BLaER1 treated with 17β-estradiol and CSF1 and Interleukin-3, amounts not matched to agents 10 nM and 100 nM (cell line): ENCODE measurements around the gene STIM1.

Experiments
- H3K27ac ChIP-seq, 11 experiments: shearing (Covaris generic); formaldehyde crosslinking; 2 replicates each; pipeline ENCODE4 v1.8.1; 2022
- H3K27me3 ChIP-seq, 11 experiments: shearing (Covaris generic); formaldehyde crosslinking; 2 replicates each; pipeline ENCODE4 v1.8.1; 2022
- H3K36me3 ChIP-seq, 11 experiments: shearing (Covaris generic); formaldehyde crosslinking; 2 replicates each; pipeline ENCODE4 v1.8.1; 2022
- H3K4me1 ChIP-seq, 10 experiments: shearing (Covaris generic); formaldehyde crosslinking; 2 replicates each; pipeline ENCODE4 v1.8.1; 2022
- H3K4me2 ChIP-seq, 11 experiments: shearing (Covaris generic); formaldehyde crosslinking; 2 replicates each; pipeline ENCODE4 v1.8.1; 2022
- H3K4me3 ChIP-seq, 10 experiments: shearing (Covaris generic); formaldehyde crosslinking; 2 replicates each; pipeline ENCODE4 v1.8.1; 2022
- H3K9ac ChIP-seq, 11 experiments: shearing (Covaris generic); formaldehyde crosslinking; 2 replicates each; pipeline ENCODE4 v1.8.1; 2022
- H3K9me3 ChIP-seq, 11 experiments: shearing (Covaris generic); formaldehyde crosslinking; replicated peaks in 1 of 11; 2 replicates each; pipeline ENCODE4 v1.8.1; 2022
- H4K20me1 ChIP-seq, 11 experiments: shearing (Covaris generic); formaldehyde crosslinking; 2 replicates each; pipeline ENCODE4 v1.8.1; 2022
- Cebpa-rat ChIP-seq, 11 experiments: shearing (Covaris generic); IDR thresholded peaks; 2 replicates each; pipeline ENCODE4 v1.8.1; 2022

STIM1 gene

DNA sequence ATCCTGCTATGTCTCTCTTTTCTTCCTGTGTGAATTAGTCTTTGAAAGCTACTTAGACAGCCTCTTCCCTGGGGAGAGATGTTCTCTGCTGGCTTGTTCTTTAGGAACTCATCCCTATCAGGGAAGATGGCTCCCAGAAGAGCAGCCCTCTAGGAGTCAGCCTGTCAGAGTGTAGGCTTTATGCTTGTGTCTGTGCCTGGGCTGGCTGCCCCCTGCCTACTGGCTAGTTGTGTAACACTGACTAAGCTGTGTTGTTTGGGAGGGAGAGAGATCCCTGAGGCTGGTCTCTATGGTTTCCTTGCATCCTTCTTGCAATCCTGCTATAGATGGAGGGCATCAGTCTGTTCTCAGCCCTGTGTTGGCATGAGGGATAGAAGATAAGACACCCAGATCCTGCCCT, 112.2 kb downstream of the STIM1 start:
- no peak overlapping the region for H3K4me2 ChIP-seq
- peaks cover 0 to 10% (median 0%) of the 10 kb centered on the region in 11 experiments; a peak in 2 of 22 replicates for H3K9me3 ChIP-seq
- H3K36me3 ChIP-seq: peaks cover 5 to 58% (median 24%) of the 10 kb centered on the region in 11 experiments; a peak in 19 of 22 replicates
- no peak for TF ChIP-seq Cebpa-rat (IDR thresholded peaks at IDR 0.05)
- H3K4me3 ChIP-seq: no peak overlapping the region
- no peaks in the 10 kb centered on the region for H3K27me3 ChIP-seq
- no peak overlapping the region for H3K9ac ChIP-seq
- no peak overlapping the region for H3K27ac ChIP-seq
- H3K4me1 ChIP-seq: no peaks in the 10 kb centered on the region
- peaks cover 0 to 32% (median 0%) of the 10 kb centered on the region in 11 experiments; a peak in 5 of 22 replicates for H4K20me1 ChIP-seq

- H3K4me2 ChIP-seq: no peak overlapping the region
- no peak overlapping the region for H3K27ac ChIP-seq
- no peaks in the 10 kb centered on the region for H3K4me1 ChIP-seq
- H3K9me3 ChIP-seq: peaks cover 0 to 10% (median 0%) of the 10 kb centered on the region in 11 experiments; a peak in 2 of 22 replicates
- H4K20me1 ChIP-seq: peaks cover 0 to 23% (median 0%) of the 10 kb centered on the region in 11 experiments; a peak in 5 of 22 replicates
- H3K9ac ChIP-seq: no peak overlapping the region
- no peaks in the 10 kb centered on the region for H3K27me3 ChIP-seq
- H3K4me3 ChIP-seq: no peak overlapping the region
- H3K36me3 ChIP-seq: peaks cover 5 to 68% (median 24%) of the 10 kb centered on the region in 11 experiments; a peak in 19 of 22 replicates
- no peak for TF ChIP-seq Cebpa-rat (IDR thresholded peaks at IDR 0.05)
These were observed 113.7 kb downstream of the STIM1 start for GRCh38 chr11:3969200-3969599.

- Histone ChIP-seq H3K27me3 (no peaks in the 10 kb centered on the region), H3K4me2 (no peak overlapping the region), H3K4me3 (no peak overlapping the region), H3K4me1 (no peaks in the 10 kb centered on the region), H3K9ac (no peak overlapping the region), H3K9me3 (peaks cover 0 to 6% (median 0%) of the 10 kb centered on the region in 11 experiments; a peak in 2 of 22 replicates), H3K27ac (no peak overlapping the region), H3K36me3 (peaks cover 5 to 67% (median 24%) of the 10 kb centered on the region in 11 experiments; a peak in 19 of 22 replicates), H4K20me1 (peaks cover 0 to 25% (median 0%) of the 10 kb centered on the region in 11 experiments; a peak in 5 of 22 replicates)
- TF ChIP-seq Cebpa-rat (IDR thresholded peaks at IDR 0.05): no peak
These were observed 114.1 kb downstream of the STIM1 start for GRCh38 chr11:3969613-3970012.

GRCh38 chr11:3970108-3970507, 114.6 kb downstream of the STIM1 start:
- Histone ChIP-seq H4K20me1 (peaks cover 0 to 28% (median 0%) of the 10 kb centered on the region in 11 experiments; a peak in 5 of 22 replicates), H3K36me3 (peaks cover 5 to 63% (median 24%) of the 10 kb centered on the region in 11 experiments; a peak in 19 of 22 replicates), H3K4me2 (no peak overlapping the region), H3K9me3 (peaks cover 0 to 6% (median 0%) of the 10 kb centered on the region in 11 experiments; a peak in 1 of 22 replicates), H3K27ac (no peak overlapping the region), H3K4me3 (no peak overlapping the region), H3K4me1 (peaks cover 0 to 4% (median 0%) of the 10 kb centered on the region in 10 experiments; a peak in 2 of 20 replicates), H3K9ac (no peak overlapping the region), H3K27me3 (no peaks in the 10 kb centered on the region)
- TF ChIP-seq Cebpa-rat (IDR thresholded peaks at IDR 0.05): no peak

DNA sequence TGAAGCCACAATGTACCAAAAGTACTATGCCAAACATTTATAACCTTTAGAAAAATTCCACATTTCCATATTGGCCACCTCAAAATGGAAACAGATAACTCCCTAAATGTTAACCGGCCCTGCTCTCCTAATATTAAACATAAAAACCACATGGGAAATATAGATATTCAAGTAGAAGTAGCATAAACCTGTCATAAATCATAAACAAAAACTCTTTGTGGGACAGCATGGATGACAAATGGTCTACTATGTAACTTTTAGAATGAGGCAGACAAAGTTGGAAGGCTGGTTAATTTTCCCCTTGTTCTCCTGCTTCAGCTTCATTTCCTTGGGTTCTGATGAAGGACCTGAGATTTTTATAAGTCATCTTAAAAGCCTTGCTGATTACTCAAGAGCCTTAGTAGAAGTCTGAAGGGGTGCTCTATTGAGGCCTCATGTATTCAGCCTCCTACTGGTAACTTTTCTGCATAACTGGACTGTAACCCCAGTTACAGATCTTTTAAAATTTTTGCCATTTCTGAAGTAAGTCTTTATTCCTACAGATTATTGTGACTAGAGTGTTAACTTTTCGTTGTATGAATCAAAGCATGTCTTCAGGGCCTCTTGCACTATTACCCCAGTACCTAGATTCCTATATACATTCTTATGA, 116.4 kb downstream of the STIM1 start:
- H3K4me3 ChIP-seq: no peak overlapping the region
- peaks cover 0 to 29% (median 0%) of the 10 kb centered on the region in 11 experiments; a peak in 6 of 22 replicates for H4K20me1 ChIP-seq
- H3K27ac ChIP-seq: no peak overlapping the region
- no peak overlapping the region for H3K9ac ChIP-seq
- TF ChIP-seq Cebpa-rat (IDR thresholded peaks at IDR 0.05): no peak
- H3K4me1 ChIP-seq: peaks cover 0 to 11% (median 0%) of the 10 kb centered on the region in 10 experiments; a peak in 2 of 20 replicates
- H3K9me3 ChIP-seq: peaks cover 0 to 6% (median 0%) of the 10 kb centered on the region in 11 experiments; a peak in 1 of 22 replicates
- H3K4me2 ChIP-seq: no peak overlapping the region
- peaks cover 5 to 54% (median 24%) of the 10 kb centered on the region in 11 experiments; a peak in 19 of 22 replicates for H3K36me3 ChIP-seq
- H3K27me3 ChIP-seq: no peaks in the 10 kb centered on the region

- TF ChIP-seq Cebpa-rat (IDR thresholded peaks at IDR 0.05): no peak
- Histone ChIP-seq H3K9ac (no peak overlapping the region), H3K27me3 (no peaks in the 10 kb centered on the region), H3K27ac (no peak overlapping the region), H3K36me3 (peaks cover 5 to 48% (median 22%) of the 10 kb centered on the region in 11 experiments; a peak in 19 of 22 replicates), H3K4me3 (no peak overlapping the region), H3K4me1 (peaks cover 0 to 11% (median 0%) of the 10 kb centered on the region in 10 experiments; a peak in 2 of 20 replicates), H3K9me3 (peaks cover 0 to 4% (median 0%) of the 10 kb centered on the region in 11 experiments; a peak in 1 of 22 replicates), H4K20me1 (peaks cover 0 to 25% (median 0%) of the 10 kb centered on the region in 11 experiments; a peak in 6 of 22 replicates), H3K4me2 (no peak overlapping the region)
These were observed 117.0 kb downstream of the STIM1 start for GRCh38 chr11:3972431-3972830.

GRCh38 chr11:3977078-3977477, 121.6 kb downstream of the STIM1 start:
- peaks cover 0 to 34% (median 0%) of the 10 kb centered on the region in 11 experiments; a peak in 7 of 22 replicates for H3K36me3 ChIP-seq
- H3K4me3 ChIP-seq: no peak overlapping the region
- no peak overlapping the region for H3K4me2 ChIP-seq
- TF ChIP-seq Cebpa-rat (IDR thresholded peaks at IDR 0.05): no peak
- H3K27ac ChIP-seq: no peak overlapping the region
- H3K9me3 ChIP-seq: no peaks in the 10 kb centered on the region
- H3K27me3 ChIP-seq: no peaks in the 10 kb centered on the region
- H3K9ac ChIP-seq: no peak overlapping the region
- peaks cover 0 to 33% (median 0%) of the 10 kb centered on the region in 11 experiments; a peak in 6 of 22 replicates for H4K20me1 ChIP-seq
- peaks cover 0 to 11% (median 0%) of the 10 kb centered on the region in 10 experiments; a peak in 2 of 20 replicates for H3K4me1 ChIP-seq

DNA sequence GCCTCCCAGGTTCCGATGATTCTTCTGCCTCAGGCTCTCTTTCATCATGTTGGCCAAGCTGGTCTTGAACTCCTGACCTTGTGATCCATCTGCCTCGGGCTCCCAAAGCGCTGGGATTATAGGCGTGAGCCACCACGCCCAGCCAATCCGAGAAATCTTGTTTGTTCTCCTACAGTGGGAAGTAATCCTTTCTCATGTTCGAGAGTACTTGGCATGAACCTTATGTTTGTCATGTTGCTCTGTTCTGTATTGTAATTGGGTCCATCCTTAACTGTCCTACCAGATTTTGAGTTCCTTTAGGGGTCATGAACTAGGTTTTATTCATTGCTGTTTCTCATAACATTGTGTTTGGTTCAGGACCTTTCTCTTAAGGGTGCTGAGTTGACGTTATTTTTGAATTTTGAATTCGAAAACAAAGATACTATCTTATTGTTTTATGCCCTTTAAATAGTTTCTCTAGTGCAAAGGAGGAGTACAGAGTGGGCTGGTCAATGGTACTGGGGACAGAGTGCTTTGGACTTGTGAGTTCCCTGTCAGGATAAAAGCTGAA, 125.7 kb downstream of the STIM1 start:
- H3K9ac ChIP-seq: no peak overlapping the region
- peaks cover 0 to 5% (median 0%) of the 10 kb centered on the region in 10 experiments; a peak in 3 of 20 replicates for H3K4me1 ChIP-seq
- no peak overlapping the region for H3K4me2 ChIP-seq
- no peak overlapping the region for H3K4me3 ChIP-seq
- H3K27me3 ChIP-seq: no peaks in the 10 kb centered on the region
- H3K27ac ChIP-seq: no peak overlapping the region
- peaks cover 0 to 51% (median 11%) of the 10 kb centered on the region in 11 experiments; a peak in 9 of 22 replicates for H4K20me1 ChIP-seq
- H3K9me3 ChIP-seq: no peaks in the 10 kb centered on the region
- peaks cover 0 to 30% (median 0%) of the 10 kb centered on the region in 11 experiments; a peak in 6 of 22 replicates for H3K36me3 ChIP-seq
- TF ChIP-seq Cebpa-rat (IDR thresholded peaks at IDR 0.05): no peak

DNA sequence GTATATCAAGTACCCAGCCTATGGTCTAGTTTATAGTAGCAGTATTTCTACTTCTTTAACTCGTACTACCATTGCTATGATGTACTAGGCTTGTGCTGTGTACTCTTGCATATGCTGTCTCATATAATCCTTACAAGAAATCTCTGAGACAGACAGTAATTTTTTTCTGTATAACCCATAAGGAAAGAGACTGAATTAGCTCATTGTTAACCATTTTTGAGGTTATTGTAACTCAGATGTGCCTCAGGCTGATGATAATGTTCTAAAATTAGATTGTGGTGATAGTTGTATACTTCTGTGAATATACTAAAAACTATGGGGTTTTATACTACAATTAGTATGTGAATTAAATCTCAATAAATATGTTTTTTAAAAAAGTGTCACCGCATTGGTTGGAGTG, 127.0 kb downstream of the STIM1 start:
- Histone ChIP-seq H3K27ac (no peak overlapping the region), H3K36me3 (peaks cover 0 to 37% (median 0%) of the 10 kb centered on the region in 11 experiments; a peak in 6 of 22 replicates), H3K9ac (no peak overlapping the region), H3K27me3 (no peaks in the 10 kb centered on the region), H3K4me1 (peaks cover 0 to 10% (median 0%) of the 10 kb centered on the region in 10 experiments; a peak in 5 of 20 replicates), H3K4me3 (no peak overlapping the region), H3K4me2 (no peak overlapping the region), H4K20me1 (peaks cover 0 to 55% (median 17%) of the 10 kb centered on the region in 11 experiments; a peak in 9 of 22 replicates), H3K9me3 (no peaks in the 10 kb centered on the region)
- no peak for TF ChIP-seq Cebpa-rat (IDR thresholded peaks at IDR 0.05)
